Hepatocyte (in vitro differentiated cells): ENCODE results near the gene RIC8B. TPM values are rescaled to one million over a fixed set of nuclear protein-coding genes. Genes with fewer than 3 reads are reported as not detected.

Experiments
- DNase-seq: peaks from one replicate; pipeline ENCODE4 v3.0.0-alpha.2; 2016; ENCODE audit warnings: low spot score
- H2AFZ ChIP-seq: fragments of 200-600 bp; sonication (generic); 2 replicates; pipeline ENCODE4 v1.6.0; 2016; ENCODE audit warnings: antibody characterized with exemption, mild to moderate bottlenecking
- H3K27ac ChIP-seq: fragments of 200-600 bp; sonication (generic); 2 replicates; pipeline ENCODE4 v1.5.1; 2016; ENCODE audit warnings: mild to moderate bottlenecking
- H3K27me3 ChIP-seq: fragments of 200-600 bp; sonication (generic); 2 replicates; pipeline ENCODE4 v1.6.1; 2016
- H3K36me3 ChIP-seq: fragments of 200-600 bp; sonication (generic); replicated peaks from 2 replicates; pipeline ENCODE4 v1.5.1; 2016; ENCODE audit warnings: low read depth; ENCODE audit not compliant: insufficient read depth
- H3K4me1 ChIP-seq: fragments of 200-600 bp; sonication (generic); 2 replicates; pipeline ENCODE4 v1.5.1; 2016; ENCODE audit warnings: mild to moderate bottlenecking, moderate library complexity; ENCODE audit not compliant: insufficient read depth
- H3K4me2 ChIP-seq: fragments of 200-600 bp; sonication (generic); 2 replicates; pipeline ENCODE4 v1.6.0; 2016
- H3K4me3 ChIP-seq: fragments of 200-600 bp; sonication (generic); 2 replicates; pipeline ENCODE4 v1.5.1; 2016; ENCODE audit warnings: mild to moderate bottlenecking
- H3K79me2 ChIP-seq: fragments of 200-600 bp; sonication (generic); 2 replicates; pipeline ENCODE4 v1.6.0; 2017; ENCODE audit warnings: mild to moderate bottlenecking
- H3K9me2 ChIP-seq: fragments of 200-600 bp; sonication (generic); replicated peaks from 2 replicates; pipeline ENCODE4 v1.6.0; 2017; ENCODE audit warnings: mild to moderate bottlenecking; ENCODE audit not compliant: insufficient read depth
- H3K9me3 ChIP-seq: fragments of 200-600 bp; sonication (generic); 2 replicates; pipeline ENCODE4 v1.5.1; 2016; ENCODE audit warnings: low read depth, mild to moderate bottlenecking
- H4K20me1 ChIP-seq: fragments of 200-600 bp; sonication (generic); 2 replicates; pipeline ENCODE4 v1.6.0; 2016; ENCODE audit warnings: mild to moderate bottlenecking; ENCODE audit not compliant: insufficient read depth, poor library complexity, severe bottlenecking
- EZH2 ChIP-seq: fragments of 200-600 bp; sonication (generic); IDR thresholded peaks from 2 replicates; pipeline ENCODE4 v1.6.1; 2016; ENCODE audit warnings: antibody characterized with exemption, mild to moderate bottlenecking, borderline replicate concordance
- EZH2phosphoT487 ChIP-seq: fragments of 200-600 bp; sonication (generic); IDR thresholded peaks from one replicate; pipeline ENCODE4 v1.6.1; 2018; ENCODE audit warnings: antibody characterized with exemption, mild to moderate bottlenecking, low read depth, moderate library complexity; ENCODE audit not compliant: unreplicated experiment, severe bottlenecking
- WGBS: methylation state at CpG from one replicate; pipeline ENCODE4 v1.1.6; 2016; ENCODE audit warnings: low lambda C conversion rate; ENCODE audit errors: missing lambda C conversion rate; 5-methylcytosine and 5-hydroxymethylcytosine counted together
- polyA plus RNA-seq: library from polyadenylated mRNA; unstranded; fragments of >200 nt; fragmentation: Nextera tagmentation; extraction: Ambion mirVana; gene quantifications from 2 replicates; pipeline ENCODE4 v1.2.1, GENCODE V29; 2016
- total RNA-seq: library from RNA; depleted of rRNA; stranded (reverse); fragments of >200 nt; gene quantifications from 2 replicates; pipeline ENCODE4 v1.2.3, GENCODE V29; 2014
- TF ChIP-seq, protein P1 (sequence below): fragments of 200-600 bp; sonication (generic); IDR thresholded peaks from 2 replicates; pipeline ENCODE4 v1.5.1; 2016; ENCODE audit warnings: antibody characterized with exemption, mild to moderate bottlenecking; ENCODE audit not compliant: poor library complexity

Gene RIC8B
- total and polyA plus RNA-seq, 2 experiments from 2014 or later: 5.4 to 10.6 TPM

DNA sequence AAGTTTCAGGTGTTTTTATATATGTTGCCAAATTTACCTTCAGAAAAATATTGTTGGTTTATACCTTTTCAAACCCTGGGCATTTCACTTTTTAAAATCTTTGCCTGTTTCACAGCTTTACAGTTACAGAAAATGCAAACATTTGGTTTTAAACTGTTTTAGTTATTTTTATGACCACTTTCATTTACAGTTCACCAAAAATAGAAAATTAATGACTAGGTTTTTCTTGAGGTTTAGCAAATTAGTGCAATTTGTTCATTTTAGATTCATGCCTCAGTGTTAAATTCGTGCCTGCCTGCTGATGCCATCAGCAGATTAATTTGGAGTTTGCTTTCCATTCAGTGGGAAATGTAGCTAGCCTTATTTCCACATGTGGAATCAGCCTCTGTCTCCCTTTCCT lies 45.5 kb downstream of the RIC8B start:
- H2AFZ ChIP-seq: no peak overlapping the region
- no peaks in the 10 kb centered on the region for H3K79me2 ChIP-seq
- no peak overlapping the region for H3K27ac ChIP-seq
- no peak overlapping the region for H3K4me3 ChIP-seq
- no peak for DNase-seq
- H3K9me3 ChIP-seq: no peaks in the 10 kb centered on the region
- H4K20me1 ChIP-seq: no peaks in the 10 kb centered on the region
- H3K9me2 ChIP-seq: no peaks in the 10 kb centered on the region
- 72% methylated on average over 1 of the region's 1 CpG for WGBS
- H3K4me2 ChIP-seq: no peak overlapping the region
- H3K4me1 ChIP-seq: no peaks in the 10 kb centered on the region
- no peak for TF ChIP-seq EZH2phosphoT487
- TF ChIP-seq, protein P1, sequence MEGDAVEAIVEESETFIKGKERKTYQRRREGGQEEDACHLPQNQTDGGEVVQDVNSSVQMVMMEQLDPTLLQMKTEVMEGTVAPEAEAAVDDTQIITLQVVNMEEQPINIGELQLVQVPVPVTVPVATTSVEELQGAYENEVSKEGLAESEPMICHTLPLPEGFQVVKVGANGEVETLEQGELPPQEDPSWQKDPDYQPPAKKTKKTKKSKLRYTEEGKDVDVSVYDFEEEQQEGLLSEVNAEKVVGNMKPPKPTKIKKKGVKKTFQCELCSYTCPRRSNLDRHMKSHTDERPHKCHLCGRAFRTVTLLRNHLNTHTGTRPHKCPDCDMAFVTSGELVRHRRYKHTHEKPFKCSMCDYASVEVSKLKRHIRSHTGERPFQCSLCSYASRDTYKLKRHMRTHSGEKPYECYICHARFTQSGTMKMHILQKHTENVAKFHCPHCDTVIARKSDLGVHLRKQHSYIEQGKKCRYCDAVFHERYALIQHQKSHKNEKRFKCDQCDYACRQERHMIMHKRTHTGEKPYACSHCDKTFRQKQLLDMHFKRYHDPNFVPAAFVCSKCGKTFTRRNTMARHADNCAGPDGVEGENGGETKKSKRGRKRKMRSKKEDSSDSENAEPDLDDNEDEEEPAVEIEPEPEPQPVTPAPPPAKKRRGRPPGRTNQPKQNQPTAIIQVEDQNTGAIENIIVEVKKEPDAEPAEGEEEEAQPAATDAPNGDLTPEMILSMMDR: no peak
- TF ChIP-seq EZH2: no peak
- no peaks in the 10 kb centered on the region for H3K36me3 ChIP-seq
- no peaks in the 10 kb centered on the region for H3K27me3 ChIP-seq

DNA sequence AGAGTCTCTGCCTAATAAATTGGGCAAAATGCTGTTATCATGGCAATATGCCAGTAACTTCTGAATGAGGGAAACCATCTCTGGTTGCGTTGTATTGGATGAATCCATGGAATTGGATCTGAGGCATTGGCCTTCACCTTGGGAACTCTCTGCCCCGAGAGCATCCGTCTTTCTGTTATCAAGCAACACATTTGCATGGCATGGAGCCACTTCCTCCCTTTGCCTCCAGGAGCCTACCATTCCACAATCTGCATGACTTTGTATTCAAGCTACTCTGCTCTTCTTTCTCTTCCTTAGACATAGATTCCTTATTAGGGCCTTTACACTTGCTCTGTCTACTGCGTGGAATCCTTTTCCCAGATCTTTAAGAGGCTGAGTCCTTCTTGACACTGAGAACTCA lies 57.2 kb downstream of the RIC8B start:
- H3K36me3 ChIP-seq: no peaks in the 10 kb centered on the region
- no peaks in the 10 kb centered on the region for H3K79me2 ChIP-seq
- no peak overlapping the region for H3K4me3 ChIP-seq
- no peak overlapping the region for H3K27ac ChIP-seq
- no peaks in the 10 kb centered on the region for H3K27me3 ChIP-seq
- H3K9me3 ChIP-seq: no peaks in the 10 kb centered on the region
- H4K20me1 ChIP-seq: no peaks in the 10 kb centered on the region
- no peaks in the 10 kb centered on the region for H3K9me2 ChIP-seq
- H3K4me1 ChIP-seq: no peaks in the 10 kb centered on the region
- TF ChIP-seq, protein P1: no peak
- TF ChIP-seq EZH2phosphoT487: no peak
- no peak for TF ChIP-seq EZH2
- WGBS: 82% methylated on average over 4 of the region's 4 CpGs
- H2AFZ ChIP-seq: no peak overlapping the region
- no peak overlapping the region for H3K4me2 ChIP-seq
- DNase-seq: no peak

DNA sequence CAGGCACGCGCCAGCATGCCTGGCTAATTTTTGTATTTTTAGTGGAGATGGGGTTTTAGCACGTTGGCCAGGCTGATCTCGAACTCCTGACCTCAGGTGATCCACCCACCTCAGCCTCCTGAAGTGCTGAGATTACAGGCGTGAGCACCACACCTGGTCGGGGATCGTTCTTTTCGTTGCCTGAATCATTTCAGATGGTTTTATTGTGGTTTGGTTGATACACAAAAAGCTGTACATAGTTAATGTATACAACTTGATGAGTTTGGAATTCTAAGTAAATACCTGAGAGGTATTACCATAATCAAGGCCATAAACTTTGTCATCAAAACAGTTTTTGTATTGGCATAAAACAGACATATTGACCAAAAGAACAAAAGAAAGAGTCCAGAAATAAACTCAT lies 63.3 kb downstream of the RIC8B start:
- Histone ChIP-seq H2AFZ (no peak overlapping the region), H3K27me3 (no peaks in the 10 kb centered on the region), H3K9me3 (no peaks in the 10 kb centered on the region), H3K27ac (no peak overlapping the region), H3K4me1 (peaks cover 18% of the 10 kb centered on the region), H3K9me2 (no peaks in the 10 kb centered on the region), H3K36me3 (no peaks in the 10 kb centered on the region), H4K20me1 (no peaks in the 10 kb centered on the region), H3K79me2 (no peaks in the 10 kb centered on the region), H3K4me2 (no peak overlapping the region), H3K4me3 (no peak overlapping the region)
- TF ChIP-seq, protein P1: no peak
- no peak for TF ChIP-seq EZH2phosphoT487
- 97% methylated on average over 8 of the region's 8 CpGs for WGBS
- no peak for DNase-seq

DNA sequence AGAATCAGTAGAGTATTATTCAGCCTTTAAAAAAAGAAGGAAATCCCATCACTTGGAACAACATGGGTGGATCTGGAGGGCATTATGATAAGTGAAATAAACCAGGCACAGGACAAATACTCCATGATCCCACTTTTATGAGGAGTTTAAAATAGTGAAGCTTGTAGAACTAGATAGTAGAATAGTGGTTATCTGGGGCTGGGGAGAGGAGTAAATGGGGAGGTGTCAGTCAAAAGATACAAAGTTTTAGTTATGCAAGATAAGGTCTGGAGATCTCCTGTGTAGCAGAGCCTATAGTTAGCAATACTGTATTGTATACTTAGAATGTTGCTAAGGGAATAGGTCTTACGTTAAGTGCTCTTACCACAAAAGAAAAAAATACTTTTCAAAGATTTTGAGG lies 64.9 kb downstream of the RIC8B start:
- no peaks in the 10 kb centered on the region for H4K20me1 ChIP-seq

More for the DNA sequence above, 64.9 kb downstream of the RIC8B start:
- Histone ChIP-seq H3K27ac (peak overlapping the region; percentile 40), H3K9me3 (no peaks in the 10 kb centered on the region), H3K79me2 (no peaks in the 10 kb centered on the region), H3K4me1 (peaks cover 18% of the 10 kb centered on the region), H3K9me2 (no peaks in the 10 kb centered on the region), H3K27me3 (no peaks in the 10 kb centered on the region), H3K4me3 (no peak overlapping the region), H3K36me3 (no peaks in the 10 kb centered on the region), H3K4me2 (no peak overlapping the region), H2AFZ (no peak overlapping the region)
- TF ChIP-seq, protein P1: no peak
- TF ChIP-seq EZH2: no peak
- no peak for TF ChIP-seq EZH2phosphoT487
- DNase-seq: no peak
- 68% methylated on average over 1 of the region's 1 CpG for WGBS
